IMR-90 (cell line): ENCODE data around the gene KIF13A. TPM values are rescaled to one million over a fixed set of nuclear protein-coding genes. Genes with fewer than 3 reads are reported as not detected.
A peak's percentile ranks its signal among the peaks of the same experiment; 100 is the strongest.

Experiments used
- ATAC-seq: fragments of 200-7000 bp; cut with Tn5 transposase; 2 replicates; pipeline ENCODE4 v1.9.1; 2020; ENCODE audit warnings: low read depth, mild to moderate bottlenecking, moderate library complexity
- BruUV-seq: library from RNA; stranded (reverse); fragments of 400-500 nt; replicated peaks from 2 replicates; lab custom pipeline; 2021; lab: Mats Ljungman, UMichigan
- CTCF ChIA-PET: fragments of 300-600 bp; formaldehyde crosslinking; extraction: SDS; loops from one replicate; lab custom pipeline; 2021; ENCODE audit warnings: antibody characterized with exemption; lab: Yijun Ruan, JAX
- POLR2A ChIA-PET: fragments of 300-600 bp; sonication (Branson Sonifier 250); formaldehyde crosslinking; loops from one replicate; lab custom pipeline; 2022; ENCODE audit warnings: antibody characterized with exemption; ENCODE audit not compliant: unreplicated experiment; lab: Charles Lee
- DNase-seq: peaks from one replicate; pipeline ENCODE4 v3.0.0; 2013
- H2AFZ ChIP-seq: replicated peaks from 2 replicates; pipeline ENCODE3; 2013; ENCODE audit warnings: low read length, mild to moderate bottlenecking; ENCODE audit not compliant: poor library complexity
- H2AK5ac ChIP-seq: 2 replicates; pipeline ENCODE4 v1.6.1; 2013; ENCODE audit warnings: low read depth, low read length, inconsistent platforms
- H2AK9ac ChIP-seq: replicated peaks from 2 replicates; pipeline ENCODE3; 2013; ENCODE audit warnings: mild to moderate bottlenecking, low read depth, low read length, moderate library complexity; ENCODE audit not compliant: poor library complexity
- H2BK120ac ChIP-seq: 2 replicates; pipeline ENCODE4 v1.6.1; 2013; ENCODE audit warnings: low read depth, low read length, inconsistent platforms
- H2BK15ac ChIP-seq: 3 replicates; pipeline ENCODE4 v1.6.1; 2013; ENCODE audit warnings: low read depth, low read length, inconsistent platforms
- H2BK20ac ChIP-seq: 2 replicates; pipeline ENCODE4 v1.6.1; 2013; ENCODE audit warnings: low read depth, mild to moderate bottlenecking, inconsistent platforms, low read length, moderate library complexity
- H2BK5ac ChIP-seq: 2 replicates; pipeline ENCODE4 v1.6.1; 2013; ENCODE audit warnings: mild to moderate bottlenecking, low read depth, low read length, inconsistent platforms; ENCODE audit not compliant: poor library complexity, severe bottlenecking
- H3K14ac ChIP-seq: replicated peaks from 2 replicates; pipeline ENCODE4 v1.6.1; 2013; ENCODE audit warnings: low read depth, low read length, inconsistent platforms
- H3K18ac ChIP-seq: 2 replicates; pipeline ENCODE4 v1.6.1; 2013; ENCODE audit warnings: low read depth, low read length, control low read depth
- H3K23ac ChIP-seq: 2 replicates; pipeline ENCODE4 v1.6.1; 2013; ENCODE audit warnings: low read depth, low read length, inconsistent platforms
- H3K27ac ChIP-seq: 2 replicates; pipeline ENCODE4 v1.5.1; 2013; ENCODE audit warnings: mild to moderate bottlenecking, control low read depth, low read length; ENCODE audit not compliant: insufficient read depth
- H3K27me3 ChIP-seq: 2 replicates; pipeline ENCODE4 v1.6.1; 2013; ENCODE audit warnings: low read length; ENCODE audit not compliant: control insufficient read depth, insufficient read depth
- H3K36me3 ChIP-seq: 2 replicates; pipeline ENCODE4 v1.6.1; 2013; ENCODE audit warnings: low read length, mixed read lengths; ENCODE audit not compliant: control insufficient read depth, insufficient read depth
- H3K4ac ChIP-seq: 2 replicates; pipeline ENCODE4 v1.6.1; 2013; ENCODE audit warnings: low read depth, low read length, inconsistent platforms
- H3K4me1 ChIP-seq: 2 replicates; pipeline ENCODE4 v1.6.1; 2013; ENCODE audit warnings: low read length, mixed read lengths; ENCODE audit not compliant: control insufficient read depth, insufficient read depth
- H3K4me2 ChIP-seq: 2 replicates; pipeline ENCODE4 v1.6.1; 2013; ENCODE audit warnings: low read depth, mild to moderate bottlenecking, control low read depth, low read length, moderate library complexity
- H3K4me3 ChIP-seq: 2 replicates; pipeline ENCODE4 v1.5.1; 2013; ENCODE audit warnings: low read depth, mild to moderate bottlenecking, control low read depth, low read length, moderate library complexity; ENCODE audit not compliant: insufficient read depth
- H3K56ac ChIP-seq: 2 replicates; pipeline ENCODE4 v1.6.1; 2013; ENCODE audit warnings: low read length, inconsistent platforms; ENCODE audit not compliant: insufficient read depth; ENCODE audit errors: extremely low read depth
- H3K79me1 ChIP-seq, 2 experiments: 2 replicates each; pipeline ENCODE4 v1.6.1; 2013; ENCODE audit warnings: low read length in 2 of 2, inconsistent platforms in 1 of 2, low read depth in 1 of 2
- H3K9ac ChIP-seq: 2 replicates; pipeline ENCODE4 v1.6.1; 2013; ENCODE audit warnings: low read depth, low read length, control low read depth
- H3K9me1 ChIP-seq: 2 replicates; pipeline ENCODE4 v1.6.1; 2013; ENCODE audit warnings: low read length, inconsistent platforms; ENCODE audit not compliant: insufficient read depth
- H3K9me3 ChIP-seq: 2 replicates; pipeline ENCODE4 v1.6.1; 2013; ENCODE audit warnings: low read length; ENCODE audit not compliant: control insufficient read depth, insufficient read depth
- H4K20me1 ChIP-seq: 2 replicates; pipeline ENCODE4 v1.6.1; 2013; ENCODE audit warnings: low read length, inconsistent platforms; ENCODE audit not compliant: insufficient read depth
- H4K5ac ChIP-seq: 2 replicates; pipeline ENCODE4 v1.6.1; 2013; ENCODE audit warnings: mild to moderate bottlenecking, low read depth, low read length, control low read depth
- H4K8ac ChIP-seq, 2 experiments: 2 replicates each; pipeline ENCODE4 v1.6.1; 2013; ENCODE audit warnings: low read depth in 2 of 2, low read length in 2 of 2, control low read depth in 1 of 2, inconsistent platforms in 1 of 2
- H4K91ac ChIP-seq: 2 replicates; pipeline ENCODE4 v1.6.1; 2013; ENCODE audit warnings: low read depth, low read length, inconsistent platforms; ENCODE audit not compliant: insufficient read depth
- CEBPB ChIP-seq: IDR thresholded peaks from 2 replicates; pipeline ENCODE4 v1.6.1; 2012; ENCODE audit warnings: low read depth, low read length, improper control_type of control experiment
- CTCF ChIP-seq: conservative IDR thresholded peaks from 2 replicates; pipeline ENCODE4 v1.5.1; 2012; ENCODE audit warnings: mild to moderate bottlenecking, low read depth, low read length, improper control_type of control experiment
- RAD21 ChIP-seq: IDR thresholded peaks from 2 replicates; pipeline ENCODE4 v1.6.1; 2012; ENCODE audit warnings: low read length, improper control_type of control experiment
- WGBS, 2 experiments: methylation state at CpG; one replicate each; pipeline versions ENCODE4 v1.1.5 to v1.1.7; 2013; ENCODE audit warnings: missing lambda C conversion rate in 2 of 2; ENCODE audit not compliant: insufficient read length in 1 of 2; ENCODE audit errors: extremely low coverage in 2 of 2; 5-methylcytosine and 5-hydroxymethylcytosine counted together
- dilution Hi-C: fragments of 300-500 bp; cut with HindIII; formaldehyde crosslinking; loops from one replicate; pipeline ENCODE4 v1.14.3; 2018; ENCODE audit warnings: low sequenced_read_pairs; ENCODE audit not compliant: unreplicated experiment
- in situ Hi-C: fragments of 300-500 bp; cut with MboI; formaldehyde crosslinking; loops from 3 replicates; pipeline ENCODE4 v1.14.3; 2019; ENCODE audit warnings: low sequenced_read_pairs, inconsistent platforms, mixed read lengths
- intact Hi-C: fragments of 100-400 bp; cut with micrococcal nuclease; formaldehyde crosslinking; loops from 2 replicates; pipeline ENCODE4 v1.10.0; 2022
- polyA plus RNA-seq, 3 experiments: library from polyadenylated mRNA; depleted of rRNA; stranded (reverse); fragments of >200 nt; gene quantifications; 2 replicates each; pipeline ENCODE4 v1.2.3, GENCODE V29; 2012; ENCODE audit warnings: low replicate concordance in 1 of 3
- total RNA-seq: library from RNA; depleted of rRNA; stranded (reverse); fragments of >200 nt; gene quantifications from 2 replicates; pipeline ENCODE4 v1.2.3, GENCODE V29; 2012

The KIF13A gene
- total and polyA plus RNA-seq, 2 of the 4 experiments (the other 2 are of a cell fraction): 23.3 to 51.8 TPM

GRCh38 chr6:17865243-17865642, 122.2 kb downstream of the KIF13A start:
- H3K4me3 ChIP-seq: no peak overlapping the region

More at GRCh38 chr6:17865243-17865642, 122.2 kb downstream of the KIF13A start:
- WGBS, 2 experiments: no CpG with 5 or more reads among the region's 2 CpGs
- Histone ChIP-seq H3K18ac (0 out of 2 replicates have a peak overlapping the region, but pooled peaks have one; percentile 29), H2BK5ac (peak overlapping the region; percentile 93), H4K8ac (peak overlapping the region in 1 of 2 experiments; percentile 52; a peak in 2 of 4 replicates), H3K4me2 (peak overlapping the region; percentile 76), H3K36me3 (no peaks in the 10 kb centered on the region), H3K4ac (peak overlapping the region; percentile 12; the same call in 1 of the 2 replicates), H3K9me3 (no peaks in the 10 kb centered on the region), H3K56ac (no peak overlapping the region; the same call in 1 of the 2 replicates), H3K14ac (peak overlapping the region; percentile 17; the same call in 1 of the 2 replicates), H3K4me1 (peaks cover 20% of the 10 kb centered on the region), H4K20me1 (peaks cover 16% of the 10 kb centered on the region), H3K23ac (no peak overlapping the region), H2AK9ac (no peak overlapping the region), H2AK5ac (peak overlapping the region; percentile 76), H3K27me3 (no peaks in the 10 kb centered on the region), H3K27ac (peak overlapping the region; percentile 59), H4K5ac (no peak overlapping the region), H3K79me1 (peaks cover 22 to 60% of the 10 kb centered on the region in 2 experiments), H3K9me1 (peaks cover 17% of the 10 kb centered on the region), H2BK20ac (peak overlapping the region; percentile 59), H2AFZ (no peak overlapping the region), H4K91ac (no peak overlapping the region), H2BK120ac (no peak overlapping the region; the same call in 1 of the 2 replicates), H2BK15ac (no peak overlapping the region; the same call in 2 of the 3 replicates), H3K9ac (no peak overlapping the region)
- dilution Hi-C loops: no loop called here
- BruUV-seq: no TSS peak
- intact Hi-C loops: loop anchor here (5.0 kb wide), 2 partner anchors 42 to 122 kb away; partner anchors contain the start of gene KIF13A
- peak; percentile 32 for ATAC-seq
- TF ChIP-seq RAD21 (no peak), CTCF (no peak), CEBPB (no peak)
- in situ Hi-C loops: loop anchor here (10.0 kb wide), 1 partner anchor 120 kb away; the partner anchor contains the start of gene KIF13A
- ChIA-PET POLR2A (interaction anchor here (0.6 kb wide), 1 partner anchor 165 kb away, joined by 11 read pairs; no protein-coding TSS in a partner anchor), CTCF (no interaction called here)
- DNase-seq: peak; percentile 39
